HG03060 (cell line): Measurements from ENCODE around the gene USH1C.

Experiments
- ATAC-seq: cut with Tn5 transposase; IDR thresholded peaks from one replicate; pipeline ENCODE4 v1.9.1; 2021; ENCODE audit warnings: low read depth, moderate number of reproducible peaks; ENCODE audit not compliant: unreplicated experiment

The USH1C gene

GRCh38 chr11:17571431-17572358 is 27.5 kb upstream of the USH1C start:
- ATAC-seq: no peak

- ATAC-seq: no peak
Measured at GRCh38 chr11:17570034-17570433, 25.8 kb upstream of the USH1C start.

- no peak for ATAC-seq
Measured at GRCh38 chr11:17568944-17569343, 24.7 kb upstream of the USH1C start.

GRCh38 chr11:17564687-17565042 is 20.4 kb upstream of the USH1C start:
- no peak for ATAC-seq

- ATAC-seq: no peak
Measured at GRCh38 chr11:17563961-17564686, 19.9 kb upstream of the USH1C start.

GRCh38 chr11:17563231-17563646 is 19.0 kb upstream of the USH1C start:
- no peak for ATAC-seq

- ATAC-seq: no peak
Measured at GRCh38 chr11:17561526-17561925, 17.3 kb upstream of the USH1C start.

GRCh38 chr11:17561111-17561415 is 16.8 kb upstream of the USH1C start:
- no peak for ATAC-seq

GRCh38 chr11:17560281-17561110 is 16.3 kb upstream of the USH1C start:
- ATAC-seq: no peak

GRCh38 chr11:17559341-17560087 is 15.3 kb upstream of the USH1C start:
- ATAC-seq: no peak

- no peak for ATAC-seq
Measured at GRCh38 chr11:17558916-17559315, 14.7 kb upstream of the USH1C start.

- no peak for ATAC-seq
Measured at GRCh38 chr11:17558025-17558780, 14.0 kb upstream of the USH1C start.

GRCh38 chr11:17556999-17557398 is 12.8 kb upstream of the USH1C start:
- ATAC-seq: no peak

GRCh38 chr11:17554487-17554886 is 10.3 kb upstream of the USH1C start:
- ATAC-seq: no peak

- no peak for ATAC-seq
Measured at GRCh38 chr11:17553249-17553546, 9.0 kb upstream of the USH1C start.

GRCh38 chr11:17552392-17553248 is 8.4 kb upstream of the USH1C start:
- ATAC-seq: no peak

GRCh38 chr11:17552041-17552355 is 7.8 kb upstream of the USH1C start:
- no peak for ATAC-seq

GRCh38 chr11:17551347-17552040 is 7.3 kb upstream of the USH1C start:
- no peak for ATAC-seq
